HK-2 (cell line): Measurements from ENCODE around the gene SAP30L.

Experiments
- DNase-seq: peaks from one replicate; pipeline ENCODE4 v3.0.0-alpha.2; 2018; ENCODE audit not compliant: unreplicated experiment

SAP30L gene

GRCh38 chr5:154479944-154480750, 34.4 kb downstream of the SAP30L start:
- DNase-seq = no peak

- DNase-seq = no peak
Observed at GRCh38 chr5:154480847-154481246, 35.0 kb downstream of the SAP30L start.

- DNase-seq = no peak
Observed at GRCh38 chr5:154481584-154482381, 36.0 kb downstream of the SAP30L start.

- DNase-seq = no peak
Observed at GRCh38 chr5:154482528-154483449, 37.0 kb downstream of the SAP30L start.

- DNase-seq = no peak
Observed at GRCh38 chr5:154483654-154484392, 38.0 kb downstream of the SAP30L start.

GRCh38 chr5:154484393-154485095, 38.7 kb downstream of the SAP30L start:
- no peak for DNase-seq

- no peak for DNase-seq
Observed at GRCh38 chr5:154485096-154485491, 39.3 kb downstream of the SAP30L start.

- DNase-seq = no peak
Observed at GRCh38 chr5:154485850-154486426, 40.1 kb downstream of the SAP30L start.

GRCh38 chr5:154486427-154486866, 40.6 kb downstream of the SAP30L start:
- no peak for DNase-seq

- DNase-seq = no peak
Observed at GRCh38 chr5:154487541-154487940, 41.7 kb downstream of the SAP30L start.

GRCh38 chr5:154491941-154492340, 46.1 kb downstream of the SAP30L start:
- no peak for DNase-seq

GRCh38 chr5:154493274-154493673, 47.5 kb downstream of the SAP30L start:
- no peak for DNase-seq

GRCh38 chr5:154494036-154494435, 48.2 kb downstream of the SAP30L start:
- DNase-seq = no peak

GRCh38 chr5:154498591-154498990, 52.8 kb downstream of the SAP30L start:
- DNase-seq = no peak

- DNase-seq = no peak
Observed at GRCh38 chr5:154498994-154499393, 53.2 kb downstream of the SAP30L start.

GRCh38 chr5:154501566-154501965, 55.8 kb downstream of the SAP30L start:
- no peak for DNase-seq

- no peak for DNase-seq
Observed at GRCh38 chr5:154502180-154502579, 56.4 kb downstream of the SAP30L start.

GRCh38 chr5:154503698-154504039, 57.9 kb downstream of the SAP30L start:
- DNase-seq = no peak

GRCh38 chr5:154505567-154505966, 59.8 kb downstream of the SAP30L start:
- DNase-seq = no peak

- DNase-seq = no peak
Observed at GRCh38 chr5:154506049-154506715, 60.4 kb downstream of the SAP30L start.
